Measurements from ENCODE around the gene PKN1. TPM values are rescaled to one million over a fixed set of nuclear protein-coding genes. Genes with fewer than 3 reads are reported as not detected.

The PKN1 gene
- total RNA-seq, 3 donors from 2014 or later (not counting 1 experiment from before 2014, with no cell fraction given) = 323 to 351 (median 350) TPM

DNA sequence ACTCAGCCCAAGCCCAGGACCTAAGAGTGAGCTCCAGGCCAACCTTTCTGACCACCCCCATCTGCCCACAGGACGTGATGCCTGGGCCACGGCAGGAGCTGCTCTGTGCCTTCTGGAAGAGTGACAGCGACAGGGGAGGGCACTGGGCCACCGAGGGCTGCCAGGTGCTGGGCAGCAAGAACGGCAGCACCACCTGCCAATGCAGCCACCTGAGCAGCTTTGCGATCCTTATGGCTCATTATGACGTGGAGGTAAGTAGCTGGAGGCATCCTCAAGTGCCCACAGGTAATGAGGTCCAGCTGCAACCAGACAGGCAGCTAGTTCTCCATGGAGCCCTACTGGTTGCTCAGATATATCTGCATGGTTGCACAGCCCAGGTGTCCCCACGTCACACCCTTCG, 28.8 kb upstream of the PKN1 start:
- no peaks in the 10 kb centered on the region for H3K27me3 ChIP-seq (ENCODE audit: control insufficient read depth, insufficient read depth, low read length)
- H3K27me3 Mint-ChIP-seq (ENCODE audit: low read depth in 2 of 2) = no peaks in the 10 kb centered on the region
- no peaks in the 10 kb centered on the region for H3K9me3 ChIP-seq (ENCODE audit: control insufficient read depth, insufficient read depth, low read length)
- peaks cover 92% of the 10 kb centered on the region for H3K36me3 ChIP-seq (ENCODE audit: control insufficient read depth, insufficient read depth, low read length)
- WGBS (ENCODE audit: insufficient coverage) = 91% methylated on average over 9 of the region's 9 CpGs
- DNase-seq (peak; percentile 25 to 40), ATAC-seq (no peak)
- no peak overlapping the region for H3K4me3 ChIP-seq (ENCODE audit: low read length)
- H3K36me3 Mint-ChIP-seq = no peaks in the 10 kb centered on the region
- no peak overlapping the region for H3K27ac ChIP-seq (ENCODE audit: low read length)
- peak overlapping the region; percentile 92 for H3K27ac Mint-ChIP-seq
- TF ChIP-seq, protein P1, sequence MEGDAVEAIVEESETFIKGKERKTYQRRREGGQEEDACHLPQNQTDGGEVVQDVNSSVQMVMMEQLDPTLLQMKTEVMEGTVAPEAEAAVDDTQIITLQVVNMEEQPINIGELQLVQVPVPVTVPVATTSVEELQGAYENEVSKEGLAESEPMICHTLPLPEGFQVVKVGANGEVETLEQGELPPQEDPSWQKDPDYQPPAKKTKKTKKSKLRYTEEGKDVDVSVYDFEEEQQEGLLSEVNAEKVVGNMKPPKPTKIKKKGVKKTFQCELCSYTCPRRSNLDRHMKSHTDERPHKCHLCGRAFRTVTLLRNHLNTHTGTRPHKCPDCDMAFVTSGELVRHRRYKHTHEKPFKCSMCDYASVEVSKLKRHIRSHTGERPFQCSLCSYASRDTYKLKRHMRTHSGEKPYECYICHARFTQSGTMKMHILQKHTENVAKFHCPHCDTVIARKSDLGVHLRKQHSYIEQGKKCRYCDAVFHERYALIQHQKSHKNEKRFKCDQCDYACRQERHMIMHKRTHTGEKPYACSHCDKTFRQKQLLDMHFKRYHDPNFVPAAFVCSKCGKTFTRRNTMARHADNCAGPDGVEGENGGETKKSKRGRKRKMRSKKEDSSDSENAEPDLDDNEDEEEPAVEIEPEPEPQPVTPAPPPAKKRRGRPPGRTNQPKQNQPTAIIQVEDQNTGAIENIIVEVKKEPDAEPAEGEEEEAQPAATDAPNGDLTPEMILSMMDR (IDR thresholded peaks at IDR 0.05) = no peak
- H3K9me3 Mint-ChIP-seq = no peaks in the 10 kb centered on the region
- H3K4me1 ChIP-seq (ENCODE audit: control insufficient read depth, insufficient read depth, low read length) = peaks cover 43% of the 10 kb centered on the region
- peak overlapping the region; percentile 49 for H3K4me3 Mint-ChIP-seq
- intact Hi-C loops (cut with micrococcal nuclease) = no loop called here
- H3K4me1 Mint-ChIP-seq = peaks cover 33 to 56% of the 10 kb centered on the region in 2 donors

DNA sequence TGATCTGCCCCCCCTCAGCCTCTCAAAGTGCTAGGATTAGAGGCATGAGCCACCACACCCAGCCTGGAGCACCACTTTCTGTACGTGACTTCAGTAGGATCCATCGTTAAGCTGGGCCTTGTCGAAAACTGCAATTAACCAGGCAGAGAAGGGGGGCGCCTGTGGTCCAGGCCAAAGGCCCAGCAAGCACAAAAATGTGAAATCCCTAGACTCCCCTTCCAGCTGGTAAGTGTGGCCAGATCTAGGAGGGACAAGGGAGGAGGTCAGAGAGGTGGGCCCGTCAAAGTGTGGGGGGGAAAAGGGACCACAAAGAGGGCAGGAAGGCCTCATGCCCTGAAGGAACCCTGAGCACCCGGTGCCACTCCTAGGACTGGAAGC, 27.7 kb upstream of the PKN1 start:
- H3K9me3 Mint-ChIP-seq = no peaks in the 10 kb centered on the region
- no peaks in the 10 kb centered on the region for H3K36me3 Mint-ChIP-seq
- Histone ChIP-seq H3K27me3 (ENCODE audit: control insufficient read depth, insufficient read depth, low read length) (no peaks in the 10 kb centered on the region), H3K27ac (ENCODE audit: low read length) (peak overlapping the region; percentile 65), H3K9me3 (ENCODE audit: control insufficient read depth, insufficient read depth, low read length) (no peaks in the 10 kb centered on the region), H3K4me3 (ENCODE audit: low read length) (no peak overlapping the region), H3K4me1 (ENCODE audit: control insufficient read depth, insufficient read depth, low read length) (peaks cover 53% of the 10 kb centered on the region), H3K36me3 (ENCODE audit: control insufficient read depth, insufficient read depth, low read length) (peaks cover 95% of the 10 kb centered on the region)
- H3K4me1 Mint-ChIP-seq = peaks cover 39 to 66% of the 10 kb centered on the region in 2 donors
- no peak for DNase-seq
- H3K27ac Mint-ChIP-seq = peak overlapping the region; percentile 92
- TF ChIP-seq, protein P1 (IDR thresholded peaks at IDR 0.05) = no peak
- 92% methylated on average over 6 of the region's 6 CpGs for WGBS (ENCODE audit: insufficient coverage)
- H3K4me3 Mint-ChIP-seq = peak overlapping the region; percentile 72
- ATAC-seq = no peak
- intact Hi-C loops (cut with micrococcal nuclease) = no loop called here
- no peaks in the 10 kb centered on the region for H3K27me3 Mint-ChIP-seq (ENCODE audit: low read depth in 2 of 2)

DNA sequence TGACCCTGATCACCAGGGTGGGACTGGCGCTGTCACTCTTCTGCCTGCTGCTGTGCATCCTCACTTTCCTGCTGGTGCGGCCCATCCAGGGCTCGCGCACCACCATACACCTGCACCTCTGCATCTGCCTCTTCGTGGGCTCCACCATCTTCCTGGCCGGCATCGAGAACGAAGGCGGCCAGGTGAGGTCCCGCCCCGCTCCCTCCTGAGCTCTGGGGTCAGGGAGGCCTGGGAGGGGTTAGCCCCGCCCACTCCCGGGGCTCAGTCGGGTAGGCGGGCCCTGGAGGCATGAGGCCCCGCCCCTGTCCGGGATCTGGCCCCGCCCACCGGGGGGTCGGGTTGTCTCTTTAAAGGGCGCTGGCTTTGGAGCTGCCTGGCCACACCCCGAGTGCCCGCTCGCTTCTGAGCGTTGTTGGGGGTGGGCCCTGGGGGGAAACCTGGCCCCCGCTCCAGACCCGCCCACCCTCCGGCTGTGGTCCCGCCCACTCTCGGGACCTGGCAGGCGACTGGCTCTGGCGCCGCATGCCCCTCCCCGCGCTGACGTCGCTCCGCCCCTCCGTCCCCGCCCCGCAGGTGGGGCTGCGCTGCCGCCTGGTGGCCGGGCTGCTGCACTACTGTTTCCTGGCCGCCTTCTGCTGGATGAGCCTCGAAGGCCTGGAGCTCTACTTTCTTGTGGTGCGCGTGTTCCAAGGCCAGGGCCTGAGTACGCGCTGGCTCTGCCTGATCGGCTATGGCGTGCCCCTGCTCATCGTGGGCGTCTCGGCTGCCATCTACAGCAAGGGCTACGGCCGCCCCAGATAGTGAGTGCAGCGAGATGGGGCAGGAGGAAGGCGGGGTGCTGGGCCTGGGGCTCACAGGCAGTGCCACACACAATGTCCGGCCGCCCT, 27.1 kb upstream of the PKN1 start:
- peak overlapping the region; percentile 65 for H3K27ac ChIP-seq (ENCODE audit: low read length)
- H3K4me1 Mint-ChIP-seq = peaks cover 45 to 71% of the 10 kb centered on the region in 2 donors
- intact Hi-C loops (cut with micrococcal nuclease) = loop anchor here (1.0 to 2.0 kb wide), 4 partner anchors 37 to 525 kb away; partner anchors contain the start of gene ASF1B
- H3K4me3 Mint-ChIP-seq = peak overlapping the region; percentile 82
- H3K9me3 ChIP-seq (ENCODE audit: control insufficient read depth, insufficient read depth, low read length) = no peaks in the 10 kb centered on the region
- H3K4me3 ChIP-seq (ENCODE audit: low read length) = no peak overlapping the region
- no peaks in the 10 kb centered on the region for H3K9me3 Mint-ChIP-seq
- H3K27me3 ChIP-seq (ENCODE audit: control insufficient read depth, insufficient read depth, low read length) = no peaks in the 10 kb centered on the region
- H3K36me3 ChIP-seq (ENCODE audit: control insufficient read depth, insufficient read depth, low read length) = peaks cover 95% of the 10 kb centered on the region
- no peaks in the 10 kb centered on the region for H3K27me3 Mint-ChIP-seq (ENCODE audit: low read depth in 2 of 2)
- TF ChIP-seq, protein P1 (IDR thresholded peaks at IDR 0.05) = peak; percentile 98
- no peaks in the 10 kb centered on the region for H3K36me3 Mint-ChIP-seq
- ATAC-seq = peak; percentile 64 to 86 (median 71)
- DNase-seq = peak; percentile 92 to 94
- 41% methylated on average over 61 of the region's 61 CpGs for WGBS (ENCODE audit: insufficient coverage)
- peak overlapping the region; percentile 92 for H3K27ac Mint-ChIP-seq
- H3K4me1 ChIP-seq (ENCODE audit: control insufficient read depth, insufficient read depth, low read length) = peaks cover 59% of the 10 kb centered on the region
